H54 (cell line): Measurements from ENCODE around the gene NHERF1.

Source experiments
- DNase-seq: peaks from one replicate; pipeline ENCODE4 v3.0.0; 2011; ENCODE audit warnings: low spot score, mixed read lengths; ENCODE audit not compliant: insufficient read length
- FAIRE-seq: peaks from 3 replicates; lab custom pipeline; 2011; peaks lifted over from hg19 to GRCh38; lab: Jason Lieb, UNC
- POLR2A ChIP-seq: IDR thresholded peaks from 2 replicates; pipeline ENCODE4 v1.6.1; 2011; ENCODE audit warnings: low read depth, mild to moderate bottlenecking, low read length

NHERF1 gene

DNA sequence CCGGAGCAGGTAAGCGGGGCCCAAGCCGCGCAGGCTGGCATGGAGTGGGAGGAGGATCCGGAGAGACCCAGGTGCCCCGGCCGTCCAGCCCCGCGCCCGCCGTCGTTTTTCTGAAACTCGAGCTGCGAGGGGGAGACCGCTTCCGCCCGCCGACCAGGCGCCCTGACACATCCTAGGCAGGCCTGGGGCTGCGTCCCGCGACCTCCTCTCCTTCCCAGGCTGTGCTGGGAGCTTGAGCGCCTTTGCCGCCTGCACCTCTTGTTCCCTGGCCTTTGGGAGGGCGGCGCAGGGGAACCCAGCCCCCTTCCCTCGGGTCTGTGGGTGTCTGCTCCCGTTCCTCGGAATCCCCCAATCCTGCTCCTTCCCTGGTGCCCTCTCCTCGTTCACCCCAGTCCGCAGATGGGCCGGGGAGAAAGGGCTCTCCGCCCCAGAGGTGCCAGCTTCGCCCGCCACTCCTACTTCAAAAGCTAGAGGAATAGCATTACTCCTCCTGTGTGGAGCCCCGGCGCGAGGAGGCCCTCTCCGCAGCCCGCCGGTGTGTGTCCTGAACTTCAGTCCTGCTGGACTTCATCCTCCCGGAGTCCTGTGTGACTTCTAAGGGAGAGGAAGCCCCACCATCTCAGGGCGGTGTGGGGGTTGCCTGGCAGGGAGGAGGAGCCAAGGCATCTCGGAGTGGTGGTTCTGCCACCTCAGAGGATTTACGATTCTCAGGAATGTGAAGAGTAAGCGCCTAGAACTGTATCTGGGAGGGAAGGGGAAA is 1.0 kb downstream of the NHERF1 start:
- DNase-seq (no peak), FAIRE-seq (no peak)
- peak; percentile 40; the same call in 1 of the 2 replicates for TF ChIP-seq POLR2A

DNA sequence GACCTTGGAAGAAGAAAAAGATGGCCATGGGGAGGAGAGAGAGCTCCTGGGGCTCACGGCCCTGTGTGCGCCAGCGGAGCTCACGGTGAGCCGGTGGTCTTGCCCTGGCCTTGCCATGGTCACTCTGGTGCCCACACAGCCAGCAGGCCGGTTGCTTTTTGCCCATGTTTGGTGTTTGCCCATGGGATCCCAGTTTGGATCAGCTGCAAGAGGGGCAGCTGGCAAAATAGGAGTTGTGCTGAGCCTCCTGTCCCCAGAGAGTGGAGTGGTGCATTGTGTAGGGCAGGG is 1.6 kb downstream of the NHERF1 start:
- FAIRE-seq: no peak
- TF ChIP-seq POLR2A: no peak

DNA sequence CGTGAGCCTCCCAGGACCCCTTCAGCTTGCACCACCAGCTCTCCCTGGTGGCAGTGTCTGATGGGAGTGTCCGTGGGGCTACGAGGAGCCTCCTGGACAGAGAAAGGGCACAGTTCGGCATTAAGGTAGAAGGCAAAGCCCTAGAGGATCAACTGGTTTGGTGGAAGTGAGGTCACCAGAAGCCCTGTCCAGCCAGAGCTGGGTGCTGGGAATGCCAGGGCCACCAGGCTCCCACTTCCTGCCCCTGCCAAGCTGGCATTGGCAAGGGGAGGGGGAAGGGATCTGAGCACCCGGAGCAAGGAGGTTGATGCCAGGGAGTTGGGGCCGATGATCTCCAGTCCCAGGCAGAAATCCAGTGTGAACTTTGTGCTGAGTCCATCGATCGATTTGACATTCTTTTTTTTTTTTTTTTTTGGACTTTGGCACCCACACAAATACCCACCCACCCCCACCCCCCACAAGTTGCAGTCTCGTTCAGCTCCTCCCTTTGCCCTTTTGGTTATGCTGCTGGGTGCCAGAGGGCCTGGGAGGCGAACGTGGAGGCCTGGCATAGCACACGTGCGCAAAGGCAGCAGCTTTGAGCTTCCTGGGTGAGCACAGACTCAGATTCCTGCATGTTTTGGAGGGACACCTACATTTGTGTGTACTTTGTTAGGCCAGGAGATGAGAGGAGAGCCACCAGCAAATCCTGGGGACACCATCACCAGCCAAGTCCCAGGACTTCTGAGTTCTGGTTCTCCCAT is 2.1 kb downstream of the NHERF1 start:
- DNase-seq (no peak), FAIRE-seq (no peak)
- TF ChIP-seq POLR2A: no peak

More for the DNA sequence above, 1.6 kb downstream of the NHERF1 start:
- no peak for DNase-seq

DNA sequence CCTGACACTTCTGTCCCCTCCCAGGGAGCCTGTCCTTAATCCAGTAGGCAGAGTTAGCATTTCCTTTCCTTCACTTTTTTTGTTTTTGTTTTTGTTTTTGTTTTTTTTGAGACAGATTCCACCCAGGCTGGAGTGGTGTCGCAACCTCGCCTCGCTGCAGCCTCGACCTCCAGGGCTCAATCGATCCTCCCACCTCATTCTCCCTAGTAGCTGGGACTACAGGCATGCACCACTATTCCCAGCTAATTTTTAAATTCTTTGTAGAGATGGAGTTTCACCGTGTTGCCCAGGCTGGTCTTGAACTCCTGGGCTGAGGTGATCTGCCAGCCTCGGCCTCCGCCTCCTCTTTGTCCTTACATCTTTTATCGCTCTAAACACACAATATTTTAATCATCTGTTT is 4.0 kb downstream of the NHERF1 start:
- TF ChIP-seq POLR2A: no peak
- FAIRE-seq: no peak
- no peak for DNase-seq

DNA sequence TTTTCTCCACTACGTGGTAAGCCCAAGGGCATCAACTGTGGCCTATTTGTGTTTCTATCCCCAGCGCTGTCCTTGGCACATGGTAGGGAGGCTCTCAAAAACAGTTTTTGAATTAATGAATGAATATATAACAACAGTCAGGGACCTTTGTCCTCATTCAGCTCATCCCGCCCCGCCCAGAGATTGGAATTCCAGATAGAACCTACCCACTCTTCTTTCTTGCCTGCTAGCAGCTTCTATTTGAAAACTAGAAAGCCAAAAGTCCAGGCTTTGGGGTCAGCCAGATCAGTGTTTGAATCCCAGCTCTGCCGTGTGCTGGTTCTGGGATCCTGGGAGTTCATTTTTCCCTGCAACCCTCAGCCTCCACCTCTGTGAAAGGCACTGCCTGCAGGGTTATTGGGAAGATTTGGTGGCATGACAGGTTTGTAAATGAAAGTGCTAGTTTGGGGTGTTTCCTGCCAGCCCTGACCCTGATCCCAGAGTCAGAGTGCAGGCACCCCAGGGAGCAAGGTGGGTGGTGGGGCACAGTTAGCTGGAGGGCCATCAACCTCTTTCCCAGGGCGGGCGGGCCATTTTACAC is 4.5 kb downstream of the NHERF1 start:
- FAIRE-seq (no peak), DNase-seq (no peak)
- TF ChIP-seq POLR2A: no peak

DNA sequence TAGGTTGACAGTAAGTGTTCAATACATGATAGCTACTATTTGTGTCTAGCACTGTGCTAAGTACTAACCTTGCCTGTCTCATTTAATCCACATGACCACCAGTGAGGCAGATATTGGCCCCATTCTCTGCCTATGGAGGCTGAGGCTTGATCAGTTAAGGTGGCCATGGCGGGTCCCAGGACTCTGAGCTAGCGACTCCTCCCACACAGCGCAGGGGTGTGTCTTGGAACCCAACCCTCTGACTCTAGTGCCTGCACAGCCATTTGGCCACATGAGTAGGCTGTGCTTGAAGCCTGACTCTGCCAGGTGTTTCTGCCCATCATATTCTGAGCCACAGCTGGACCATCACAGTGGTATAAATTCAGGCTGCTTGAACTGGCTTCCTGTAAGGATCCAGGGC is 6.4 kb downstream of the NHERF1 start:
- TF ChIP-seq POLR2A: no peak
- FAIRE-seq (no peak), DNase-seq (no peak)

DNA sequence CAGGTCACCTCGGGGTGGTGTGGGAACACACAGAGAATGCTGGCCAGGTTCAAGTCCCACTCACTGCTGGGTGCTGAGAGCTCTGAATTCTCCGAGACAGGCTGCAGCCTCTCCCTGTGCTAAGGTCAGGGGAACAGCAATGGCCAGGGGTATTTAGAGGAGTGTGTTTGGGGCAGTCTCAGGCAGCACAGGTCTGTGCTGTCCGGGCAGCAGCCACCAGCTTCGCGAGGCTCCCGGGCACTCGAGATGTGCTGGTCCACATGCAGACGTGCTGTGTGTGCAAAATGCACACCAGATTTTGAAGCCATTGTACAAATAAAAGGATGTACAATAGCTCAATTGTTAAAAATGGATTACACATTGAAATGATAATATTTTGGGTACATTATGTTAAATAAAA is 7.1 kb downstream of the NHERF1 start:
- FAIRE-seq (no peak), DNase-seq (no peak)
- TF ChIP-seq POLR2A: no peak

DNA sequence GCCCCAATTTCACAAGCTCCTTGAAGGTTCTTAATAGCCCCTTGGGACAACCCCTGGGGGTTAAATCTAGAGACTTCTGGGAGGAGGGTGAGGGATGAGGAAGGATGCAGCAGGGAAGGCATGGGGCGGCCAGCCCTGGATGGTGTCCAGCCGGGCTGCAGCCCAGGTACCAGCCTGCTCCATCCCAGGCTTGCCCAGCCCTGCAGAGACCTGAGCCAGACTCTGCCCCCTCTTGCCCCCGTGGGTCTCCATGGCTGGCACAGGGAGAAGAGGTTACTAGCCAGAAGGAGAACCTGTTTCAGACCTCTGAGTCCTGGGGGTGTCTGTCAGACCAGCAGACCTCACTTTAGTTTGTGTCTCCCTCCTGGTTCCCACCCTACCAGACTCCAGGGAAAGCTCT is 8.5 kb downstream of the NHERF1 start:
- FAIRE-seq (no peak), DNase-seq (no peak)
- TF ChIP-seq POLR2A: no peak

DNA sequence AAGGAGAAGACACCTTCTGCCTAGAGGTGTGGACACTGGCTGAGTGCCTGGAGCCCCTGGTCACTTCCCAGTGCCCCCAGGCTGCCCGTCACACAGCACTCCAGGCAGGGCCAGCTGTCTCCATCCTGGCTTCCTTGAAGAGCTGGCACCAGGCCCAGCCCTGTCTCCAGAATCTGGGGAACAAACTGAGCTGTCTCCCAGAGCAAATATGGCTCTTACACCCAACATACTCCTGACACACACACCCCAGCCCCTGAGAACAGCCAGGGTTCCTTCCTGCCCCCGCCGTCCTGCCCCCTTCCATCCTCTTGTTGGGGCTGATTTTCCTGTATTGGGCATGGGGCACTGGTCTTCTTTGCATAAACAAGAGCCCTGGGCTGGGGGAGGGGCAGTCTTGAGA is 9.1 kb downstream of the NHERF1 start:
- FAIRE-seq: no peak
- DNase-seq: no peak
- no peak for TF ChIP-seq POLR2A

DNA sequence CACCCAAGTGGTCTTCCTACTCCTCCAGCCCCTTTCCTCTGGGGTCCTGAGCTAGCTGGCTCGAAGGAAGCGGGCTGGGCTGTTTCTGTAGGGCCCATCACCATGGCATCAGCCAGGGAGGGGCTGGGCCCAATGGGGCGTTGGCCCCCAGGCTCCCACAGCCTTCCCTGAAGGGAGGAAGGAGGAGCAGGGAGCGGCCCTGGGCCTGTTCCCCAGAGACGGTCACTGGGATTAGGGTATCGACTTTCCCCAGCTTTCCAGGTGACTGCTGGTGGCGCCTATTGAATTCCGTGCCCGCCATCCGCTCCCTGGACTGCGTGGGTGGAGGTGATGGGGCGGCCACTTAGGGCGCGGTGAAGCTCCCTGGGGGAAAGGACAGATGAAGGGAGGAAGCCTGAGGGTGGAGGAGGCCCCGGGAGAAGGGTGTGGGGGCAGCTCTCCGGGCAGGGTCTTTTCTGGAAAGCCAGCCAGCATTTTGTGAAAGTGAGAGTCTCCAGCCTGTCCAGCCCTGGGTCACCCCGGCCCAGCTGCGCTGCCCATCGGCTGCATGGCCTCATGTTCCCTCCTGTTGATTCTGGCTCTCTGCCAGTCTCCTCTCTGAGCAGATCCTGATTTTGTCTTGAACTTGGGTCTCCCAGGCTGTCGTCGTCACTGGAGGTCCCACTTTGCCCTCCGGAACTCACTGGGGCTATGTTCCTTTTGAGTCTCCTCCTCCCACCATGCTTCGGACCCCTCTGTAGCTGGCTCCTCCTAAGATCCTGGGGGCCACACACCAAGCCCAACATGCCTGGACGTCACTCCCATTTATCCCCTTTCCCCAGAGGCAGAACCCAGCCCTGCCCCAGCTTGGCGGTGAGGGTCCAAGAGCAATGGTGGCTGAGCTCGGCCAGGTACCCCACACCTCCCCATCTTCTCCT is 9.8 kb downstream of the NHERF1 start:
- FAIRE-seq: peak; percentile 15
- DNase-seq: no peak
- TF ChIP-seq POLR2A: no peak

DNA sequence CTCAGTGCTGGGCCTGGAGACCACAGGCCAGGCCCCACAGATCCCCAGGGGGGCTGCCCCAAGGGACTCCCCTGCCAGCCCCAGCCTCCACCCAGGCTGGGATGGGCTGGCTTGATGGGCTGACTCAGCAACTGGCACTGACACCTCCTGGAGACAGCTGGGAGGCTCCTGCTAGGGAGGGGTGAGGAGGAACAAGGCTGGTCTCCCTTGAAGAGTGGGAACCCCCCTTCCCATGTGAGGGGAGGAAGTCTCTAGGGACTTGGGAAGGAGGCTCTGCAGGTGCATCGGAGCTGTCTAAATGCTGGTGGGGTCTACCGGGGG is 10.4 kb downstream of the NHERF1 start:
- DNase-seq (peak; percentile 93), FAIRE-seq (no peak)
- no peak for TF ChIP-seq POLR2A

DNA sequence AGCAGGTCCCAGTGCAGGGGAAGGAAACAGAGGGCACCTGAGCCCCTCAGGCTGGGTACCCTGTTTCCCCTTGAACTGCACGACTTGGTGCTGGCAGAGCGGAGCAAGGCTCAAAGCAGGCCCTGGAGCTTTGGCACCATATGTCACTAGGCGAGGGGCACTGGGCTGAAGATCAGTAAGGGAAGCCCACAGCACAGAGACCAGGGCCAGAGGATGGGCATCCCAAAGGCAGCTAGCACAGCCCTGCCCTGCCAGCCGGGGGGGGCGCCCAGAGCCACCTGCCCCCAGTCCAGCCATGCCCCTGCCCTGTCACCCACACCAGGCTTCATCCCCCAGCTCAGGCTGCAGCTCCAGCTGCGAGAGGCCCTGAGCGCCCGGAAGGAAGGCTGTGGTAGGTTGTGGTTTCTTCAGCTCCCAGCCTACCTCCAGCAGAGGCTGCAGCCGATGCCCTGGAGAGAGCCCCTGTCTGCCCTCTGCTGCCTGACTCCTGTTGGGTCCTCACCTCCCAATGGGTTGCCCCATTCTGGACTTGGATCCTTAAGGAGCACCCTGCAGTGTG is 10.9 kb downstream of the NHERF1 start:
- FAIRE-seq (no peak), DNase-seq (no peak)
- TF ChIP-seq POLR2A: no peak

DNA sequence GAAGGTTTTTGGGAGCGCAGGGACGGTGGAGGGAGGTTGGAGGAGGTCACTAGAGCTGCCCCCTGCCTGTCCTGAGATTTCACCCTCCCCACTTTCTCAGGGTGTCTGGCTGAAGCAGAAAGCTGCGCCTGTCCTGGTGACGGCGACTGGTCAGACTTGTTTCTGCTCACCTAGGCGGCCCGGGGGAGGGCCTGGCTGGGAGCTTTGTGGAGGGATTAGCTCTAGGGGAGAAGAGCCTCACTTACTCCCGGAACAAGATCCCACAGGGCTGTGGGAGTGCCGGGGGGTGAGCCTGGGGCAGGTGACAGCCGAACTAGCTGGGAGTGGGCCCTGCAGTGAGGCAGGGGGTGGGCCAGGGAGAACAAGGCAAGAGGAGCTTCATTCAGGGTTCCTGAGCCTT is 11.5 kb downstream of the NHERF1 start:
- FAIRE-seq (no peak), DNase-seq (no peak)
- no peak for TF ChIP-seq POLR2A
